ENCODE data around the gene KCNA4.

GRCh38 chr11:30049214-30049613, 32.4 kb upstream of the KCNA4 start:
- TF ChIP-seq, protein P1, sequence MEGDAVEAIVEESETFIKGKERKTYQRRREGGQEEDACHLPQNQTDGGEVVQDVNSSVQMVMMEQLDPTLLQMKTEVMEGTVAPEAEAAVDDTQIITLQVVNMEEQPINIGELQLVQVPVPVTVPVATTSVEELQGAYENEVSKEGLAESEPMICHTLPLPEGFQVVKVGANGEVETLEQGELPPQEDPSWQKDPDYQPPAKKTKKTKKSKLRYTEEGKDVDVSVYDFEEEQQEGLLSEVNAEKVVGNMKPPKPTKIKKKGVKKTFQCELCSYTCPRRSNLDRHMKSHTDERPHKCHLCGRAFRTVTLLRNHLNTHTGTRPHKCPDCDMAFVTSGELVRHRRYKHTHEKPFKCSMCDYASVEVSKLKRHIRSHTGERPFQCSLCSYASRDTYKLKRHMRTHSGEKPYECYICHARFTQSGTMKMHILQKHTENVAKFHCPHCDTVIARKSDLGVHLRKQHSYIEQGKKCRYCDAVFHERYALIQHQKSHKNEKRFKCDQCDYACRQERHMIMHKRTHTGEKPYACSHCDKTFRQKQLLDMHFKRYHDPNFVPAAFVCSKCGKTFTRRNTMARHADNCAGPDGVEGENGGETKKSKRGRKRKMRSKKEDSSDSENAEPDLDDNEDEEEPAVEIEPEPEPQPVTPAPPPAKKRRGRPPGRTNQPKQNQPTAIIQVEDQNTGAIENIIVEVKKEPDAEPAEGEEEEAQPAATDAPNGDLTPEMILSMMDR (IDR thresholded peaks at IDR 0.05), result no peak
- TF ChIP-seq POLR2A (IDR thresholded peaks at IDR 0.05), result no peak
